HG03354 (cell line): ENCODE data around the gene THYN1.

Source experiments
- ATAC-seq: cut with Tn5 transposase; IDR thresholded peaks from one replicate; pipeline ENCODE4 v1.9.1; 2021; ENCODE audit warnings: mild to moderate bottlenecking; ENCODE audit not compliant: unreplicated experiment, poor library complexity, severe bottlenecking

Gene THYN1

GRCh38 chr11:134252346-134253187 is 585 bp downstream of the THYN1 start:
- peak; percentile 32 for ATAC-seq

- ATAC-seq = no peak
These were observed 2.5 kb downstream of the THYN1 start for GRCh38 chr11:134250675-134251074.

GRCh38 chr11:134250246-134250645 is 2.9 kb downstream of the THYN1 start:
- no peak for ATAC-seq

- ATAC-seq = no peak
These were observed 4.2 kb downstream of the THYN1 start for GRCh38 chr11:134248910-134249480.

GRCh38 chr11:134246678-134247077 is 6.5 kb downstream of the THYN1 start:
- no peak for ATAC-seq

- no peak for ATAC-seq
These were observed 7.1 kb downstream of the THYN1 start for GRCh38 chr11:134246100-134246499.

- ATAC-seq = no peak
These were observed 7.7 kb downstream of the THYN1 start for GRCh38 chr11:134245434-134245833.

GRCh38 chr11:134244593-134244992 is 8.6 kb downstream of the THYN1 start:
- peak; percentile 94 for ATAC-seq

GRCh38 chr11:134243913-134244312 is 9.2 kb downstream of the THYN1 start:
- ATAC-seq = no peak

- no peak for ATAC-seq
These were observed 10.8 kb downstream of the THYN1 start for GRCh38 chr11:134242376-134242775.

GRCh38 chr11:134240592-134240991 is 12.6 kb downstream of the THYN1 start:
- ATAC-seq = no peak

GRCh38 chr11:134238956-134239355 is 14.2 kb downstream of the THYN1 start:
- no peak for ATAC-seq

- ATAC-seq = no peak
These were observed 15.6 kb downstream of the THYN1 start for GRCh38 chr11:134237557-134237922.

GRCh38 chr11:134236834-134237556 is 16.2 kb downstream of the THYN1 start:
- ATAC-seq = no peak

- no peak for ATAC-seq
These were observed 17.8 kb downstream of the THYN1 start for GRCh38 chr11:134235399-134235798.

- ATAC-seq = no peak
These were observed 19.4 kb downstream of the THYN1 start for GRCh38 chr11:134233729-134234179.

GRCh38 chr11:134231958-134232659 is 21.0 kb downstream of the THYN1 start:
- no peak for ATAC-seq

- no peak for ATAC-seq
These were observed 22.8 kb downstream of the THYN1 start for GRCh38 chr11:134230339-134230738.

GRCh38 chr11:134229126-134229790 is 23.9 kb downstream of the THYN1 start:
- ATAC-seq = no peak

GRCh38 chr11:134228625-134229024 is 24.5 kb downstream of the THYN1 start:
- ATAC-seq = peak; percentile 59
